Adipocyte (in vitro differentiated cells): ENCODE measurements around the gene SLCO3A1.

Experiments used
- DNase-seq: peaks from one replicate; pipeline ENCODE4 v3.0.0-alpha.2; 2015; ENCODE audit warnings: low read depth
- H3K27me3 ChIP-seq: replicated peaks from 2 replicates; pipeline ENCODE4 v1.7.0; 2013; ENCODE audit warnings: mild to moderate bottlenecking, low read length, moderate library complexity; ENCODE audit not compliant: control insufficient read depth, insufficient read depth
- H3K36me3 ChIP-seq: 2 replicates; pipeline ENCODE4 v1.7.0; 2013; ENCODE audit warnings: low read length, mild to moderate bottlenecking, moderate library complexity; ENCODE audit not compliant: control insufficient read depth, insufficient read depth, severe bottlenecking
- H3K4me1 ChIP-seq: 2 replicates; pipeline ENCODE4 v1.7.0; 2013; ENCODE audit warnings: mild to moderate bottlenecking, low read length, moderate library complexity; ENCODE audit not compliant: control insufficient read depth, insufficient read depth
- H3K4me3 ChIP-seq: 2 replicates; pipeline ENCODE4 v1.7.0; 2013; ENCODE audit warnings: mild to moderate bottlenecking, low read length, moderate library complexity
- H3K9ac ChIP-seq: 2 replicates; pipeline ENCODE4 v1.7.0; 2013; ENCODE audit warnings: mild to moderate bottlenecking, low read length, moderate library complexity
- H3K9me3 ChIP-seq: 2 replicates; pipeline ENCODE4 v1.7.0; 2013; ENCODE audit warnings: mild to moderate bottlenecking, low read length, moderate library complexity; ENCODE audit not compliant: control insufficient read depth

Gene SLCO3A1

DNA sequence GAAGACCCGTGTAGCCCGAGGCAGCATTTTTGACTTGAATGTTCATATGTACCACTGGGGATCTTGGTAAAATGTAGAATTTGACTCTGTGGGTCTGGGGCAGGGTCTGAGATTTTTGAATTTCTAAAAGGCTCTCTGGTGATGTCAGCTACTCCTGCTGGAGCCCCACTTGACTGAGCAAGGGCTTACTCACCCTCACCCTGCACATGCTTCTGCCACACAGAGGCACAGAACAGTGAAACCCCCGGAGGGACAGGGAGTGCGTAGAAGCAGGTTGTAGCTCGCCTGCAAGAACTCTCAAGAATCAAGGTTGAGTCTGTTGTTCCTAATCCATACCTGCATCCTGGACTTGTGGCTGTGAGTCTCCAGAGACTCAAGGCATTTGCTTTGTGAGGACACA, 41.1 kb downstream of the SLCO3A1 start:
- H3K9me3 ChIP-seq, result no peaks in the 10 kb centered on the region
- no peaks in the 10 kb centered on the region for H3K36me3 ChIP-seq
- DNase-seq, result no peak
- H3K9ac ChIP-seq, result no peak overlapping the region
- no peaks in the 10 kb centered on the region for H3K4me1 ChIP-seq
- H3K27me3 ChIP-seq, result no peaks in the 10 kb centered on the region
- no peak overlapping the region for H3K4me3 ChIP-seq

DNA sequence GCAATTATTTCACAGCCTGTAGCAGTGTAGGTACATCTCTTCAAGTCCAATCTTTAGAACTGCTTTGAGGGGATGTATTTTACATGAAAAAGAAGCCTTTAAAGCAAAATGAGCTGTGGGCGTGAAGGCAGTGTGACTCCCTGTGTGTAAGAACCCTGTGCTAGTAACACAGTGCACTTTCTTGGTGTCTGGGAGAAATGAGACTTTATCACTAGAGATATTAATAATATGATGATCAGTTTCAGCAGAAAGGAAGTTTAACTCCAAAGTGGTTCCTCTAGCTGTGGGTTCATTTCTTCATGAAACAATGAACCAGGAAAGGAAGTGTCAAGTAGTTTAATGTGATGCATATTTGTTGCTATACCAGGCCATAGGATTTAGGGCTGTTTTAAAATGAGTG, 41.5 kb downstream of the SLCO3A1 start:
- H3K4me3 ChIP-seq, result no peak overlapping the region
- no peaks in the 10 kb centered on the region for H3K9me3 ChIP-seq
- H3K4me1 ChIP-seq, result no peaks in the 10 kb centered on the region
- H3K9ac ChIP-seq, result no peak overlapping the region
- H3K36me3 ChIP-seq, result no peaks in the 10 kb centered on the region
- no peaks in the 10 kb centered on the region for H3K27me3 ChIP-seq
- no peak for DNase-seq

DNA sequence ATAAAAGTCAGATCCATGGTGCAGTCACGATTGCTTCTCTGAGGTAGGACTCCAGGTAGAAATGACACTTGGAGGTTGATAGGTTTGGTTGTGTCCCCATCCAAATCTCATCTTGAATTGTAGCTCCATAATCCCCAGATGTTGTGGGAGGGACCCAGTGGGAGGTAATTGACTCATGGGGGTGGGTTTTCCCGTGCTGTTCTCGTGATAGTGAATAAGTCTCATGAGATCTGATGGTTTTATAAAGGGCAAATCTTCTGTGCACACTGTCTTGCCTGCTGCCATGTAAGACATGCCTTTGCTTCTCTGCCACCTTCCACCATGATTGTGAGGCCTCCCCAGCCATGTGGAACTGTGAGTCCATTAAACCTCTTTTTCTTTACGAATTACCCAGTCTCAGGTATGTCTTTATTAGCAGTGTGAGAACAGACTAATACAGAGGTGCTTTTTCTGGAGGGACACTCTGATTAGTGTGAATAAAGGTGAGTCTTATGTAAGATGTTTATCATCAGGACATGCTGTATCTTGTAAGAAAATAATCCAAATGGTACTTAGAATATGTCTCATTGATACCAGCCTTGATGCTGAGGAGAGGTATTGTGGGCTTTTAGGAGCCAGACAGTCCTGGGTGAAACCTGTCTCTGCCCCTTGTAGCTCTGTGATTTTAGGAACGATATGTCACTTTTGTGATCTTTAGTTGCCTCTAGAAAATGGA, 43.0 kb downstream of the SLCO3A1 start:
- no peak for DNase-seq
- no peak overlapping the region for H3K4me3 ChIP-seq
- no peaks in the 10 kb centered on the region for H3K36me3 ChIP-seq
- H3K4me1 ChIP-seq, result no peaks in the 10 kb centered on the region
- no peaks in the 10 kb centered on the region for H3K27me3 ChIP-seq
- peaks cover under 1% of the 10 kb centered on the region for H3K9me3 ChIP-seq
- H3K9ac ChIP-seq, result no peak overlapping the region

DNA sequence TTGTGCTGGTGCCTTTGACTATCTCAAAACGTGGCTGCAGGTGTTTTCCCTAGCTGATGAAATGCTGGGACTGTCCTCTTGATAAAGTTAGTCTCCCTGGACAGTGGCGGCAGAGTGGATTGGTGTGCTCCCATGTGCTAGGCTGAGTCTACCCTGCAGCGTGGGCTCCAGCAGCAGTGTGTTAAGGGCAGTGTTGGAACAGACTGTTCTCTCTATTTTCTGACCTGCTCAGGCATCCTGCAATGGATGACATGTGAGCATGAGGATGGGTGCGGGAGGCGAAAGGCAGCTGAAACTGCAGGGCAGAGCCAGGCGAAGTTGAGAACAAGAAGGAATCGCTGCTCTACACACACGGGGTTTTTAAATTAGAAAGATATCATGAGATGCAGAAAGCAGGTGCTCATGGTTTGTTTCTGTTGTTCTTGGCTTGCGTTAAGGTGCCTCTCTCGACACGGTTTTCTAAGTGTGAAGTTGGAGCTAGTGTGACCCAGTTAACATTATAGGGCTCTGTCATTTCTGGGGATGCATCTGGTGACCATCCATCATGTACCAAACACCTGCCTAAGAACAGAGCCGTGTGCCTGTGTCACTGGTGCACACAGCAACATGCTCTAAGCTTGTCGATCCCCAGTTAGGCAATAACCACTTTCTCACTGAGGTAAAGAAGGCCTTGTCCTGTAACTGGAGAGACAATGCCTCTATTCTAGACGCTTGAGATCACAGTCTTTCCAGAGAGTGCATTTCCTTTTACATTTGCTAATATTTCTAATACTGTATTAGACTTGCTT, 44.3 kb downstream of the SLCO3A1 start:
- peaks cover 8% of the 10 kb centered on the region for H3K9me3 ChIP-seq
- H3K4me1 ChIP-seq, result no peaks in the 10 kb centered on the region
- H3K4me3 ChIP-seq, result no peak overlapping the region
- no peaks in the 10 kb centered on the region for H3K27me3 ChIP-seq
- H3K36me3 ChIP-seq, result no peaks in the 10 kb centered on the region
- no peak overlapping the region for H3K9ac ChIP-seq
- DNase-seq, result no peak

DNA sequence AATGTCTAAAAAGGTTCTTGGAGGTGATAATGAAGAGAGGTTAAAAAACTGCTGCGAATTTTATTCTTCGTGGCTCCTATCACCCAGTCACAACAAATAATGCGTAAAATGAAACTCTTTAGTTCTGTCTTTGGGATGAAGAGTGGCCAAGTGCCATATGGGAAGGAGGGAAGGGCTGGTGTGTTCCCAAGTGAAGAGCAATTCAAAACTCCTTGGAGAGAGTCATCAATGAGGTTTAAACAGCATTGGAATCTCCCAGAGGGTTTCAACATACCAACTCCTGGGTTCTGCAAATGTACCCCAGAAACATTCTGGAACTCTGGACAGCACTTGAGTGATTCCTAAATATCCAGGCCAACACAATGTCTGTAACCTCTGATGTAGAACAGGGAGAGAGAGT, 45.3 kb downstream of the SLCO3A1 start:
- Histone ChIP-seq H3K27me3 (no peaks in the 10 kb centered on the region), H3K4me1 (no peaks in the 10 kb centered on the region), H3K9ac (no peak overlapping the region), H3K4me3 (no peak overlapping the region), H3K9me3 (peaks cover 8% of the 10 kb centered on the region), H3K36me3 (no peaks in the 10 kb centered on the region)
- DNase-seq, result no peak

DNA sequence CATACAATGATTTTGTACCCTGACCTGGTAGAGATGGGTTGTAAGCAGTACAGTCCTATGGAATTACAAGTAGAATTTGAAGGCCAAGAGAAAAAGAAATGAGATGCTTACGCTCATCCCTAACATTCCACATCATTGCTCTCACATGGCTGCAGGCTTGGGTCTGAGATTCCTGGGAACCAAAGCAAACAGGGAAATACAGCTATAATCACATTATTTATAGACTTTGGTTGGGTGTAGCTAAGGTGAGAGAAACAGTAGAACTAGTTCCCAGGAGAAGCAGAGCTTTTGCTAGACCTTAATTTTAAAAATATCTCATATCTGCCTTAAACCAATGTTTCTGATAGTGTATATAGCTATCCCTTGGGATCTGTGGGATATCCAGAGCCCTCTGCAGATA, 51.4 kb downstream of the SLCO3A1 start:
- no peak for DNase-seq
- Histone ChIP-seq H3K27me3 (no peaks in the 10 kb centered on the region), H3K36me3 (no peaks in the 10 kb centered on the region)

DNA sequence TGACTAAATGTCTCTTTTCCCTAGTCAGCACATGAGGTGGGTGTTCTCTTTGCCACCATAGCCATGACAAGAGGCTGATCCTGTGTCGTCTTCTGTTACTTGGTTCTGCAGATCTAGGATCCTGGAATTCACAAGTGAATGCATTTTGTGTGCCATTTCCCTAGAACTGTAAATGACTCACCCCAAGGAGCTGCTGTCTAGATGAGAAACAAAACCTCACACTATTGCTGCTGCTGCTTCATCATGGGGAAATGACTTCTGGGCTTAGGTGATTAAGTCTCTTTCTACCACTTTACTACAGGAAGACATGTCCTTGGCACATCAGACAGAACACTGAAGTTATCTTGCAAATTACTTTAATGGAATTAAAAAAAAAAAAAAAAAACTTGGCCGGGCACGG, 54.9 kb downstream of the SLCO3A1 start:
- no peak overlapping the region for H3K4me3 ChIP-seq
- H3K27me3 ChIP-seq, result no peaks in the 10 kb centered on the region
- no peak overlapping the region for H3K9ac ChIP-seq
- no peaks in the 10 kb centered on the region for H3K9me3 ChIP-seq
- H3K4me1 ChIP-seq, result peaks cover 4% of the 10 kb centered on the region
- no peaks in the 10 kb centered on the region for H3K36me3 ChIP-seq
- peak; percentile 47 for DNase-seq

More for the DNA sequence above, 51.4 kb downstream of the SLCO3A1 start:
- Histone ChIP-seq H3K9me3 (peaks cover 8% of the 10 kb centered on the region), H3K4me3 (no peak overlapping the region), H3K9ac (no peak overlapping the region), H3K4me1 (peaks cover 4% of the 10 kb centered on the region)

DNA sequence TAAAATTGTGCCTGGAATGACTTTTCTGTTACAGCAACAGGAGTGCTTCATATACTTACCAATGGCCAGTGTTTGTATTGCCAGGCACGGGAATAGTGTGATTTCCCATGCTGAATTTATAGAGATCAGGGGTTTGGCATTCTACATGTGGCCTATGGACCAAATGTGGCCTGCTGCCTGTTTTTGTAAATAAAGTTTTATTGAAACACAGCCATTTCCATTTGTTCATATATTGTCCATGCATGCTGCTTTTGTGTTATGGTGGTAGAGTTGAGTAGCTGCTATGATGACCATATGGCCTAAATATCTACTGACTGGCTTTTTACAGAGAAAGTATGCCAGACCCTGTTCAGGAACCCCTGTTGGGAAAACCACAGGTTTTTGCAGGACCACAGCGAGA, 55.6 kb downstream of the SLCO3A1 start:
- Histone ChIP-seq H3K36me3 (no peaks in the 10 kb centered on the region), H3K4me3 (no peak overlapping the region), H3K27me3 (no peaks in the 10 kb centered on the region), H3K4me1 (peaks cover 4% of the 10 kb centered on the region), H3K9ac (no peak overlapping the region), H3K9me3 (no peaks in the 10 kb centered on the region)
- no peak for DNase-seq

DNA sequence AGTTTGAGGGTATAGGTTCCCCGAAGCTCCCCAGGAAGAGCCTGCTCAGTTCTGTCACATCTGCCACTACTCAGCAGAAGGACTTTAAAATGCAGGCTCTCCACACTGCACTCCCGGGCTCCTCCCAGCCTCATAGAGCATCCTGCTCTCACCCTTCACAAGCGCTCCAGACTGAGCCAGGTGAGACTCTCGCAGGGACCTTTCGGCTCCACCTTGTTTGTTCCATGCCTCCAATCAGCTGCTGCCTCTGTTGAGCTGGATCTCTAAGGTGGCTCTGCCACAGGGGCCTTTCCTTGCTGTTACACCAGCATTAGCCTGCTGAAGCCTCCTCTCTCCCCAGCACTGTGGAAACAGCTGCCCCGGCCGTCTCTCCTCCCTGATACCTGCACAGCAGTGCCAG, 56.1 kb downstream of the SLCO3A1 start:
- no peak overlapping the region for H3K4me3 ChIP-seq
- H3K27me3 ChIP-seq, result no peaks in the 10 kb centered on the region
- DNase-seq, result no peak
- peaks cover 4% of the 10 kb centered on the region for H3K4me1 ChIP-seq
- H3K9me3 ChIP-seq, result no peaks in the 10 kb centered on the region
- no peaks in the 10 kb centered on the region for H3K36me3 ChIP-seq
- H3K9ac ChIP-seq, result no peak overlapping the region

DNA sequence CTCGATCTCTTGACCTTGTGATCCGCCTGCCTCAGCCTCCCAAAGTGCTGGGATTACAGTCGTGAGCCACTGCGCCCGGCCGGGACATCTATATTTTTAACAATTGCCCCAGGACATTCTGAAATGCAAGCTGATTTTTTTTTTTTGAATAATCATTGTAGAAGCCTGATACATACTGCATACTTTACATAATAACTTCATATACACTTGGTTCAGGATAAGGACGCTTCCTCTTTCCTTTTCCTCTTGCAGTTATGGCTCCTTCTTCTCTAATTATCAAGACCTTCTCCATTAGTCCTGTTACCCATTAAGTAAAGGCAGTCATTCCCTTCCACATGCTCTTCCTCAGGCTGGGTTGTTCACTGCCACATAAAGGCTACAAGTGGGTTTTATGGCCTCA, 58.3 kb downstream of the SLCO3A1 start:
- Histone ChIP-seq H3K36me3 (no peaks in the 10 kb centered on the region), H3K27me3 (no peaks in the 10 kb centered on the region), H3K4me1 (peaks cover 4% of the 10 kb centered on the region), H3K9ac (no peak overlapping the region), H3K9me3 (no peaks in the 10 kb centered on the region), H3K4me3 (no peak overlapping the region)
- no peak for DNase-seq

DNA sequence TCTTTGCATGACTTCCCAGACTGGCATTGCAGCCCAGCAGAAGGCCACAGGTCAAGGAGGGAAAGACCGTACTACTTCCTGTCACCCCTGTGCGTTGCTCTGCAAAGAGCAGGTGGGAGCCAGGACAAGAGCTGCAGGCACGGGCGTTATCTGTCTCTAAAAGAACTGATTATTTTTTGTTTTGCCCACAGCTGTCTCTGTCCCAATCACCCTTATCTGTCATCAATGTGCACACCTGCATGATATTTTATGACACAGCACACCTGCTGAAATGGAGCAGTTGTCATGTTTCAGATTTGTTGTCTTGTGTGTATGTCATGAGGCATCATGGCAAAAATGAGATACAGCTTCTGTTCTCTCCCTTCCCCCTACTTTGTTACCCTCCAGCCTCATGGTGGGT, 58.8 kb downstream of the SLCO3A1 start:
- Histone ChIP-seq H3K4me1 (peaks cover 4% of the 10 kb centered on the region), H3K27me3 (no peaks in the 10 kb centered on the region), H3K36me3 (no peaks in the 10 kb centered on the region), H3K4me3 (no peak overlapping the region), H3K9me3 (no peaks in the 10 kb centered on the region), H3K9ac (no peak overlapping the region)
- DNase-seq, result no peak
